ENCODE measurements around the gene ZNF141. TPM values are rescaled to one million over a fixed set of nuclear protein-coding genes. Genes with fewer than 3 reads are reported as not detected.
A peak's percentile ranks its signal among the peaks of the same experiment; 100 is the strongest.
"Not testable (repeated sequence)": the region's sequence is repeated elsewhere in the genome, so short reads cannot be mapped to it uniquely, and the experiment has no call there.

The ZNF141 gene
- 10 to 100 TPM; 27.7 to 29.3 TPM for total RNA-seq

DNA sequence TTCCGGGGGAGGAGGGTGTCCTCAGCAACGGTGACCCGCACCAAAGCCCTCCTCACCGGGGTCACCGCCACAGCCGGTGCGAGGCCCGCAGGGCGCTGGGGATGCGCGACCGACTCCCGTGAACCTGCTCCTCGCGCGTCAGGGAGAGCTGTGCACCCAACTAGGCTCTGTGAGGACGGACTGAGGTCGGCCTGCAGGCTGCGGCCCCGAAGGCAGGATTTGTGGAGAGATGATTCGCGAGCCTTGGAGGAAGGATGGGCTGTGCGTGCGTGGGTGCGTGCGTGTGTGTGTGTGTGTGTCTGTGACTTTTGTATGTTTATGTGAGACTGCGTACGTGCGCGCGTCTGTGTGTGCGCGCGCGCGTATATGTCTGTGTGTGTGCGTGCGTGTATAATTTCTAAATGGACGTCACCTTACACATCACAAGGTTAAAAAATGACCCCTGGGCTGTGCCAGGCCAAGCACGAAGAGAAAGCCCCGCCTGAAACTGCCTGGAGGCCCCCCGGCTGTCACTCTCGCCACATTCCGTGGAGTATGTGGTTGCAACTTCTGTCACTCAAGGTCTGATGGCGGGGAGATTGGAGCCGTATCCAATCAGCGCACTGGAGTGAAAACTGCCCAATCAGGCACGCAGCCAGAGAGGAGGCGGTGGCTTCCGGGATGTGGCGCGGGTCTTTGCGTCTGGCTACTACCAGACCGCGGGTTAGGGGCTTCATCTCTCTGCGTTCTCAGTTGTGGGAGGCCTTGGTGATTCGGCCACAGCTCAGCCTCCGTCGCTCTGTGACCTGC, at the start of gene ZNF141:
Gene ZNF141, plus strand, starts transcription at position 672 of the 789 bp plus-strand sequence. CDS start 170 bp downstream, outside the sequence.
- Mint-ChIP-seq H3K9me3 (peaks cover 34% of the 10 kb centered on the region), H3K36me3 (ENCODE audit: low read depth) (peaks cover 59% of the 10 kb centered on the region), H3K27me3 (no peaks in the 10 kb centered on the region), H3K4me1 (ENCODE audit: low read depth) (peaks cover 22% of the 10 kb centered on the region), H3K27ac (peak within 1 kb of the TSS; percentile 100), H3K4me3 (peak within 1 kb of the TSS; percentile 98)
- ChIA-PET POLR2A (interaction anchor here (0.7 to 2.0 kb wide), 5 partner anchors 9 to 213 kb away, joined by 3 to 6 read pairs (median 5); partner anchors contain the start of gene ZNF718), CTCF (no interaction called here)
- DNase-seq (peak; percentile 96), ATAC-seq (peak; percentile 94)
- intact Hi-C loops (cut with micrococcal nuclease), result no loop called here
- TF ChIP-seq, protein P1, sequence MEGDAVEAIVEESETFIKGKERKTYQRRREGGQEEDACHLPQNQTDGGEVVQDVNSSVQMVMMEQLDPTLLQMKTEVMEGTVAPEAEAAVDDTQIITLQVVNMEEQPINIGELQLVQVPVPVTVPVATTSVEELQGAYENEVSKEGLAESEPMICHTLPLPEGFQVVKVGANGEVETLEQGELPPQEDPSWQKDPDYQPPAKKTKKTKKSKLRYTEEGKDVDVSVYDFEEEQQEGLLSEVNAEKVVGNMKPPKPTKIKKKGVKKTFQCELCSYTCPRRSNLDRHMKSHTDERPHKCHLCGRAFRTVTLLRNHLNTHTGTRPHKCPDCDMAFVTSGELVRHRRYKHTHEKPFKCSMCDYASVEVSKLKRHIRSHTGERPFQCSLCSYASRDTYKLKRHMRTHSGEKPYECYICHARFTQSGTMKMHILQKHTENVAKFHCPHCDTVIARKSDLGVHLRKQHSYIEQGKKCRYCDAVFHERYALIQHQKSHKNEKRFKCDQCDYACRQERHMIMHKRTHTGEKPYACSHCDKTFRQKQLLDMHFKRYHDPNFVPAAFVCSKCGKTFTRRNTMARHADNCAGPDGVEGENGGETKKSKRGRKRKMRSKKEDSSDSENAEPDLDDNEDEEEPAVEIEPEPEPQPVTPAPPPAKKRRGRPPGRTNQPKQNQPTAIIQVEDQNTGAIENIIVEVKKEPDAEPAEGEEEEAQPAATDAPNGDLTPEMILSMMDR (IDR thresholded peaks at IDR 0.05), result no peak

DNA sequence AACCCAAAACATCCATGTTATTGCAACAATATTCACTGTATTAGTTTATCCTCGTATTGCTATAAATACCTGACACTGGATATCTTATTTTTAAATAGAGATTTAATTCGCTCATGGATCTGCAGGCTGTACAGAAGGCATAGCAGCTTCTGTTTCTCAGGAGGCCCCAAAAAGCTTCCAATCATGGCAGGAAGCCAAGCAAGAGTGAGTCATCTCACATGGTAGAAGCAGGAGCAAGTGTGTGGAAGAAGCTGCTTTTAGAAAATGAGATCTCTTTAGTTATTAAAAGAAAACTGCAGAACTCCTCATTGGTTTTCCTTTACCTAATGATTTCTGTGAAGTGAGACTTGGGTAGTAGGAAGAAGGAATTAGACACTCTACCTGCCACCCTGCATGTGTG, 48.7 kb upstream of the ZNF141 start:
- DNase-seq (no peak), ATAC-seq (no peak)
- H3K27ac Mint-ChIP-seq, result no peak overlapping the region
- H3K9me3 Mint-ChIP-seq, result peaks cover 16% of the 10 kb centered on the region
- POLR2A ChIA-PET, result no interaction called here
- CTCF ChIA-PET, result no interaction called here
- H3K36me3 Mint-ChIP-seq (ENCODE audit: low read depth), result peaks cover 2% of the 10 kb centered on the region
- TF ChIP-seq, protein P1 (IDR thresholded peaks at IDR 0.05), result no peak
- intact Hi-C loops (cut with micrococcal nuclease), result no loop called here
- no peaks in the 10 kb centered on the region for H3K4me1 Mint-ChIP-seq (ENCODE audit: low read depth)
- H3K4me3 Mint-ChIP-seq, result no peak overlapping the region
- H3K27me3 Mint-ChIP-seq, result peaks cover 5% of the 10 kb centered on the region

DNA sequence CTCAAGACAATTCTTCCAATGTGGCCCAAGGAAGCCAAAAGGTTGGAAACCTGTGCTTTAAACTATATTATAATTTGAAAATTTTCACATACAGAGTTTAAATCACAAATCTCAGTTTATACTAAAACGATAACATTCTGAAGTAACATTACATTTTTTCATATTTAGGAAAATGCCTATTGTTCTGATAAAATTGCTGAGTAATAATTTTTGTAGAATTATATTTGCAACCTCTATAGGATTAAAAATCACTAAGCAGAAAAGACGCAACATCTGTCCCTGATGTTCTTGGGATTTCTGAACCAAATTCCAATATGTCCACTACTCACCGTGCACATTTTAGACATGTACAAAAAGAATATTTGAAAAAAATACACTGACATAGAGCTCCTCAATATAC, 42.9 kb upstream of the ZNF141 start:
- peaks cover 4% of the 10 kb centered on the region for H3K9me3 Mint-ChIP-seq
- intact Hi-C loops (cut with micrococcal nuclease), result no loop called here
- no peak for DNase-seq
- no peak overlapping the region for H3K27ac Mint-ChIP-seq
- no peaks in the 10 kb centered on the region for H3K27me3 Mint-ChIP-seq
- no peaks in the 10 kb centered on the region for H3K4me1 Mint-ChIP-seq (ENCODE audit: low read depth)
- TF ChIP-seq, protein P1 (IDR thresholded peaks at IDR 0.05), result no peak
- H3K4me3 Mint-ChIP-seq, result no peak overlapping the region
- no peak for ATAC-seq
- peaks cover 2% of the 10 kb centered on the region for H3K36me3 Mint-ChIP-seq (ENCODE audit: low read depth)
- ChIA-PET POLR2A (no interaction called here), CTCF (interaction anchor here (0.6 kb wide), 1 partner anchor 267 kb away, joined by 3 read pairs; no protein-coding TSS in a partner anchor)

DNA sequence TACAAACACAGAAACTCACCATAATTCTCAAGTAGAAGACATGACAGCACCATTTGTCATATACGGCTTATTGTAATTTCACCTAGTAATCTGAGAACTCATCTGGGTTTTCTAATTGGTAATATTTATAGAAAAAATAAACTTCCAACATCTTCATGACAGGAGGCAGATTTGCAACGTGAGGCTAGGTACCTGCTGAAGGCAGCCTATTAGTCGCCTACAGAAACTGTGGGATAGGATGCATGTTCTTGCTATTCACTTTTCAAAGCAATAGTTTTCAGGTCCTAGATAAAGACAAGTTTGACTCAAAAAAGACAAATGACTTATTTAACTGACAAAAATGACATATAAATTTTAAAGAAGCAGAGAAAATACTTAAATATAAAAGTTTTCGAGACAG, 35.2 kb upstream of the ZNF141 start:
- H3K36me3 Mint-ChIP-seq (ENCODE audit: low read depth), result peaks cover 25% of the 10 kb centered on the region
- no peak for DNase-seq
- ChIA-PET POLR2A (no interaction called here), CTCF (no interaction called here)
- H3K4me3 Mint-ChIP-seq, result no peak overlapping the region
- H3K27me3 Mint-ChIP-seq, result peaks cover 26% of the 10 kb centered on the region
- H3K9me3 Mint-ChIP-seq, result peaks cover 39% of the 10 kb centered on the region
- H3K27ac Mint-ChIP-seq, result no peak overlapping the region
- TF ChIP-seq, protein P1 (IDR thresholded peaks at IDR 0.05), result no peak
- intact Hi-C loops (cut with micrococcal nuclease), result no loop called here
- peaks cover 14% of the 10 kb centered on the region for H3K4me1 Mint-ChIP-seq (ENCODE audit: low read depth)
- ATAC-seq, result no peak

DNA sequence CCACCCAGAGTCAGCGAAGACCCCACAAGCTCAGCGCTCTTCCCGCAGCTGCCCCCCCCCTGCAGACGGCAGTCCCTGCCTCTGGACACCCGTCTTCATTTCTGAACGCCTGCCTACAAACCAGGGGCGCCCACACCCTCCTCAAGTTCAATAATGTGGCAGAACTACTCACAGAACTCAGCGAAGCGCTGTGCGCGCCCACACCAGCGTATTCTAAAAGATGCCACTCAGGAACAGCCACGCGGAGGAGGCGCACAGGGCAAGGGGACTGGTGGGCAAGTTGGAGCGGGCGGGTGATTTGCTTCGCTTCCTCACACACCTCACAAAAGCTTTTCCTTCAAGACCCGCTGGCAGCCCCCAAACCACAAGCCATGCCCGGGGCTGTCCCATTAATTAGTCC, 33.1 kb upstream of the ZNF141 start:
- CTCF ChIA-PET; POLR2A ChIA-PET; H3K4me3 Mint-ChIP-seq; ATAC-seq; DNase-seq; intact Hi-C loops (cut with micrococcal nuclease); H3K27ac Mint-ChIP-seq: not testable (repeated sequence)
- H3K27me3 Mint-ChIP-seq, result peaks cover 26% of the 10 kb centered on the region
- H3K4me1 Mint-ChIP-seq (ENCODE audit: low read depth), result peaks cover 14% of the 10 kb centered on the region
- H3K9me3 Mint-ChIP-seq, result peaks cover 39% of the 10 kb centered on the region
- peaks cover 25% of the 10 kb centered on the region for H3K36me3 Mint-ChIP-seq (ENCODE audit: low read depth)
